Measurements from ENCODE around the gene IFNL3.

Gene IFNL3

GRCh38 chr19:39212375-39212742 lies 32.4 kb downstream of the IFNL3 start:
- peak; percentile 54 for TF ChIP-seq CTCF (IDR thresholded peaks at IDR 0.05; ENCODE audit: low read depth, low read length, missing control alignments)
- Histone ChIP-seq H3K4me3 (ENCODE audit: low read depth, low read length) (no peak overlapping the region), H3K27me3 (replicated peaks) (no peaks in the 10 kb centered on the region), H3K36me3 (replicated peaks) (no peaks in the 10 kb centered on the region), H3K27ac (no peak overlapping the region)
- in situ Hi-C loops (cut with HindIII; ENCODE audit: low pct_ligation_motif_present, low sequenced_read_pairs), result no loop called here
- peak; percentile 12 for DNase-seq

GRCh38 chr19:39211731-39212374 lies 33.0 kb downstream of the IFNL3 start:
- Histone ChIP-seq H3K4me3 (ENCODE audit: low read depth, low read length) (no peak overlapping the region), H3K27ac (no peak overlapping the region), H3K36me3 (replicated peaks) (no peaks in the 10 kb centered on the region), H3K27me3 (replicated peaks) (no peaks in the 10 kb centered on the region)
- in situ Hi-C loops (cut with HindIII; ENCODE audit: low pct_ligation_motif_present, low sequenced_read_pairs), result no loop called here
- no peak for TF ChIP-seq CTCF (IDR thresholded peaks at IDR 0.05; ENCODE audit: low read depth, low read length, missing control alignments)
- DNase-seq, result peak; percentile 2

GRCh38 chr19:39209196-39209595 lies 35.6 kb downstream of the IFNL3 start:
- H3K27ac ChIP-seq, result no peak overlapping the region
- H3K36me3 ChIP-seq (replicated peaks), result no peaks in the 10 kb centered on the region
- no peak for TF ChIP-seq CTCF (IDR thresholded peaks at IDR 0.05; ENCODE audit: low read depth, low read length, missing control alignments)
- peaks cover 6% of the 10 kb centered on the region for H3K27me3 ChIP-seq (replicated peaks)
- in situ Hi-C loops (cut with HindIII; ENCODE audit: low pct_ligation_motif_present, low sequenced_read_pairs), result no loop called here
- no peak for DNase-seq
- H3K4me3 ChIP-seq (ENCODE audit: low read depth, low read length), result no peak overlapping the region

- H3K27me3 ChIP-seq (replicated peaks), result peaks cover 15% of the 10 kb centered on the region
- H3K27ac ChIP-seq, result no peak overlapping the region
- in situ Hi-C loops (cut with HindIII; ENCODE audit: low pct_ligation_motif_present, low sequenced_read_pairs), result no loop called here
- TF ChIP-seq CTCF (IDR thresholded peaks at IDR 0.05; ENCODE audit: low read depth, low read length, missing control alignments), result no peak
- no peak for DNase-seq
- no peaks in the 10 kb centered on the region for H3K36me3 ChIP-seq (replicated peaks)
- H3K4me3 ChIP-seq (ENCODE audit: low read depth, low read length), result no peak overlapping the region
Measured at GRCh38 chr19:39208175-39208795, 36.5 kb downstream of the IFNL3 start.

GRCh38 chr19:39207293-39207836 lies 37.4 kb downstream of the IFNL3 start:
- Histone ChIP-seq H3K27ac (no peak overlapping the region), H3K4me3 (ENCODE audit: low read depth, low read length) (no peak overlapping the region), H3K27me3 (replicated peaks) (peaks cover 21% of the 10 kb centered on the region), H3K36me3 (replicated peaks) (no peaks in the 10 kb centered on the region)
- no peak for TF ChIP-seq CTCF (IDR thresholded peaks at IDR 0.05; ENCODE audit: low read depth, low read length, missing control alignments)
- DNase-seq, result no peak
- in situ Hi-C loops (cut with HindIII; ENCODE audit: low pct_ligation_motif_present, low sequenced_read_pairs), result no loop called here

Data from brain microvascular endothelial cell (primary cell).